NCI-H526 (cell line): ENCODE measurements around the gene LILRB5.
"Not testable (repeated sequence)": the region's sequence is repeated elsewhere in the genome, so short reads cannot be mapped to it uniquely, and the experiment has no call there.

Experiments
- DNase-seq, 2 experiments: peaks; one replicate each; lab custom pipeline; 2025; lab: John Stamatoyannopoulos, UW

LILRB5 gene

GRCh38 chr19:54214217-54214616, 42.9 kb downstream of the LILRB5 start:
- not testable (repeated sequence) for DNase-seq

GRCh38 chr19:54211235-54211634, 45.8 kb downstream of the LILRB5 start:
- no peak for DNase-seq

- peak; percentile 65 to 67 for DNase-seq
Measured at GRCh38 chr19:54209811-54210494, 47.1 kb downstream of the LILRB5 start.

GRCh38 chr19:54209058-54209810, 47.8 kb downstream of the LILRB5 start:
- DNase-seq = no peak

GRCh38 chr19:54208784-54209057, 48.4 kb downstream of the LILRB5 start:
- no peak for DNase-seq

GRCh38 chr19:54207983-54208783, 48.9 kb downstream of the LILRB5 start:
- DNase-seq = no peak

GRCh38 chr19:54207676-54207982, 49.4 kb downstream of the LILRB5 start:
- DNase-seq = no peak

GRCh38 chr19:54207193-54207592, 49.9 kb downstream of the LILRB5 start:
- DNase-seq = not testable (repeated sequence)

GRCh38 chr19:54206831-54207177, 50.3 kb downstream of the LILRB5 start:
- no peak for DNase-seq

GRCh38 chr19:54206030-54206830, 50.8 kb downstream of the LILRB5 start:
- no peak for DNase-seq

- DNase-seq = no peak
Measured at GRCh38 chr19:54204767-54205468, 52.2 kb downstream of the LILRB5 start.

- no peak for DNase-seq
Measured at GRCh38 chr19:54203151-54203611, 53.9 kb downstream of the LILRB5 start.

GRCh38 chr19:54201980-54202379, 55.1 kb downstream of the LILRB5 start:
- no peak for DNase-seq

- no peak for DNase-seq
Measured at GRCh38 chr19:54201172-54201701, 55.8 kb downstream of the LILRB5 start.
